ENCODE measurements around the gene IFI16. TPM values are rescaled to one million over a fixed set of nuclear protein-coding genes. Genes with fewer than 3 reads are reported as not detected.

Gene IFI16
- 10 to 100 TPM; 54.9 to 66.2 (median 62.9) TPM for polyA plus RNA-seq (ENCODE audit: insufficient read length in 4 of 4)

GRCh38 chr1:159009704-159010361 lies at the start of gene IFI16:
IFI16 (plus strand) TSS chr1:159009907; CDS start chr1:159014681, 4,774 bp downstream.
- peak in 1 of 4 donors; percentile 61 for DNase-seq (ENCODE audit: low read depth in 4 of 4, low spot score in 2 of 4)

GRCh38 chr1:158961178-158961577 lies 48.5 kb upstream of the IFI16 start:
- DNase-seq (ENCODE audit: low read depth in 4 of 4, low spot score in 2 of 4): no peak

GRCh38 chr1:158962983-158963382 lies 46.7 kb upstream of the IFI16 start:
- no peak for DNase-seq (ENCODE audit: low read depth in 4 of 4, low spot score in 2 of 4)

GRCh38 chr1:158969166-158969565 lies 40.5 kb upstream of the IFI16 start:
- no peak for DNase-seq (ENCODE audit: low read depth in 4 of 4, low spot score in 2 of 4)

GRCh38 chr1:158969855-158970254 lies 39.9 kb upstream of the IFI16 start:
- DNase-seq (ENCODE audit: low read depth in 4 of 4, low spot score in 2 of 4): no peak

- no peak for DNase-seq (ENCODE audit: low read depth in 4 of 4, low spot score in 2 of 4)
Measured at GRCh38 chr1:158972841-158973240, 36.9 kb upstream of the IFI16 start.

GRCh38 chr1:158976219-158976618 lies 33.5 kb upstream of the IFI16 start:
- DNase-seq (ENCODE audit: low read depth in 4 of 4, low spot score in 2 of 4): no peak

- DNase-seq (ENCODE audit: low read depth in 4 of 4, low spot score in 2 of 4): no peak
Measured at GRCh38 chr1:158978730-158979129, 31.0 kb upstream of the IFI16 start.

GRCh38 chr1:158979229-158979628 lies 30.5 kb upstream of the IFI16 start:
- DNase-seq (ENCODE audit: low read depth in 4 of 4, low spot score in 2 of 4): no peak

- no peak for DNase-seq (ENCODE audit: low read depth in 4 of 4, low spot score in 2 of 4)
Measured at GRCh38 chr1:158983235-158983634, 26.5 kb upstream of the IFI16 start.

- DNase-seq (ENCODE audit: low read depth in 4 of 4, low spot score in 2 of 4): no peak
Measured at GRCh38 chr1:158984386-158984785, 25.3 kb upstream of the IFI16 start.

- DNase-seq (ENCODE audit: low read depth in 4 of 4, low spot score in 2 of 4): no peak
Measured at GRCh38 chr1:158989424-158989823, 20.3 kb upstream of the IFI16 start.

- DNase-seq (ENCODE audit: low read depth in 4 of 4, low spot score in 2 of 4): no peak
Measured at GRCh38 chr1:158992787-158993312, 16.9 kb upstream of the IFI16 start.

GRCh38 chr1:158996998-158997397 lies 12.7 kb upstream of the IFI16 start:
- no peak for DNase-seq (ENCODE audit: low read depth in 4 of 4, low spot score in 2 of 4)

GRCh38 chr1:158998037-158998780 lies 11.5 kb upstream of the IFI16 start:
- DNase-seq (ENCODE audit: low read depth in 4 of 4, low spot score in 2 of 4): peak in 1 of 4 donors; percentile 16

- DNase-seq (ENCODE audit: low read depth in 4 of 4, low spot score in 2 of 4): peak in 3 of 4 donors; percentile 56 to 91 (median 66)
Measured at GRCh38 chr1:158998781-158999161, 10.9 kb upstream of the IFI16 start.

- peak in 3 of 4 donors; percentile 82 to 91 (median 90) for DNase-seq (ENCODE audit: low read depth in 4 of 4, low spot score in 2 of 4)
Measured at GRCh38 chr1:158999316-159000069, 10.2 kb upstream of the IFI16 start.

- no peak for DNase-seq (ENCODE audit: low read depth in 4 of 4, low spot score in 2 of 4)
Measured at GRCh38 chr1:159000070-159000409, 9.7 kb upstream of the IFI16 start.

GRCh38 chr1:159000625-159001024 lies 9.1 kb upstream of the IFI16 start:
- DNase-seq (ENCODE audit: low read depth in 4 of 4, low spot score in 2 of 4): peak in 1 of 4 donors; percentile 67

- DNase-seq (ENCODE audit: low read depth in 4 of 4, low spot score in 2 of 4): no peak
Measured at GRCh38 chr1:159005161-159005560, 4.5 kb upstream of the IFI16 start.

GRCh38 chr1:159005676-159006075 lies 4.0 kb upstream of the IFI16 start:
- DNase-seq (ENCODE audit: low read depth in 4 of 4, low spot score in 2 of 4): peak in 1 of 4 donors; percentile 42

Measured in left renal cortex interstitium (tissue), 4 donors.